ENCODE measurements around the gene MBD2.

DNA sequence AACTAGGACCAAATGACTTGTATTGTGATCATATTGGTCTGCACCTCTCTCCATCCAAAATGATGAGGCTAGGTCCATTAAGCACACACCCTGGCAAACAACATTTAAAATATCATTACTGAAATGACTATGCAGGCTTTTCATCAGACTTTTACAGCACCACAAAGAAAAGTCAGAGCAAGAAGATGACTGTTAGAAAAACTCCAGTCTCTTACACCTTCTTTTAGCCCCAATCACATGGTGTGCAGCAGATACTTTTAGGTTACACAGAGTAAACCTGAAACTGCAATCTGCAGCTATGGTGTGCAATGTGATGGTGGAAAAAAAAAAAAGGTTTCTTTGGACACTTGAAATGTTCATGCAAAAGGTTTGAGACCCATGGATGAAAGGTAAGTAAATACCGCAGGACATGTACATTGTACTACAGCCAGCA, 39.5 kb upstream of the MBD2 start:
- TF ChIP-seq, protein P1, sequence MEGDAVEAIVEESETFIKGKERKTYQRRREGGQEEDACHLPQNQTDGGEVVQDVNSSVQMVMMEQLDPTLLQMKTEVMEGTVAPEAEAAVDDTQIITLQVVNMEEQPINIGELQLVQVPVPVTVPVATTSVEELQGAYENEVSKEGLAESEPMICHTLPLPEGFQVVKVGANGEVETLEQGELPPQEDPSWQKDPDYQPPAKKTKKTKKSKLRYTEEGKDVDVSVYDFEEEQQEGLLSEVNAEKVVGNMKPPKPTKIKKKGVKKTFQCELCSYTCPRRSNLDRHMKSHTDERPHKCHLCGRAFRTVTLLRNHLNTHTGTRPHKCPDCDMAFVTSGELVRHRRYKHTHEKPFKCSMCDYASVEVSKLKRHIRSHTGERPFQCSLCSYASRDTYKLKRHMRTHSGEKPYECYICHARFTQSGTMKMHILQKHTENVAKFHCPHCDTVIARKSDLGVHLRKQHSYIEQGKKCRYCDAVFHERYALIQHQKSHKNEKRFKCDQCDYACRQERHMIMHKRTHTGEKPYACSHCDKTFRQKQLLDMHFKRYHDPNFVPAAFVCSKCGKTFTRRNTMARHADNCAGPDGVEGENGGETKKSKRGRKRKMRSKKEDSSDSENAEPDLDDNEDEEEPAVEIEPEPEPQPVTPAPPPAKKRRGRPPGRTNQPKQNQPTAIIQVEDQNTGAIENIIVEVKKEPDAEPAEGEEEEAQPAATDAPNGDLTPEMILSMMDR (IDR thresholded peaks at IDR 0.05): no peak
- no peak for TF ChIP-seq POLR2A (IDR thresholded peaks at IDR 0.05)
